Astrocyte (in vitro differentiated cells and primary cell): Measurements from ENCODE around the gene SGCG. TPM values are rescaled to one million over a fixed set of nuclear protein-coding genes. Genes with fewer than 3 reads are reported as not detected.

Experiments
- DNase-seq: peaks from one replicate; pipeline ENCODE4 v3.0.0-alpha.2; 2010; ENCODE audit warnings: low read depth
- FAIRE-seq: peaks from 2 replicates; lab custom pipeline; 2011; peaks lifted over from hg19 to GRCh38; lab: Jason Lieb, UNC
- H2AFZ ChIP-seq: 2 replicates; pipeline ENCODE4 v1.6.0; 2012; ENCODE audit warnings: low read depth, low read length, inconsistent platforms
- H3K27ac ChIP-seq: 2 replicates; pipeline ENCODE4 v1.5.1; 2011; ENCODE audit warnings: low read depth, low read length, inconsistent platforms
- H3K27me3 ChIP-seq: 2 replicates; pipeline ENCODE4 v1.6.0; 2011; ENCODE audit warnings: low read length, inconsistent platforms; ENCODE audit not compliant: insufficient read depth
- H3K36me3 ChIP-seq: 2 replicates; pipeline ENCODE4 v1.5.1; 2011; ENCODE audit warnings: low read length, inconsistent platforms; ENCODE audit not compliant: insufficient read depth
- H3K4me1 ChIP-seq: 2 replicates; pipeline ENCODE4 v1.5.1; 2011; ENCODE audit warnings: low read length, inconsistent platforms; ENCODE audit not compliant: insufficient read depth
- H3K4me2 ChIP-seq: 2 replicates; pipeline ENCODE4 v1.6.0; 2012; ENCODE audit warnings: low read length, inconsistent platforms
- H3K4me3 ChIP-seq: 2 replicates; pipeline ENCODE4 v1.5.1; 2011; ENCODE audit warnings: low read depth, mild to moderate bottlenecking, low read length, inconsistent platforms; ENCODE audit not compliant: insufficient read depth
- H3K79me2 ChIP-seq: 2 replicates; pipeline ENCODE4 v1.6.0; 2012; ENCODE audit warnings: mild to moderate bottlenecking, low read length, inconsistent platforms; ENCODE audit not compliant: insufficient read depth
- H3K9ac ChIP-seq: 2 replicates; pipeline ENCODE4 v1.6.0; 2012; ENCODE audit warnings: mild to moderate bottlenecking, low read length, inconsistent platforms
- H3K9me3 ChIP-seq: 2 replicates; pipeline ENCODE4 v1.5.1; 2012; ENCODE audit warnings: low read depth, mild to moderate bottlenecking, low read length, inconsistent platforms; ENCODE audit not compliant: insufficient read depth
- H4K20me1 ChIP-seq: 2 replicates; pipeline ENCODE4 v1.6.0; 2012; ENCODE audit warnings: low read length, inconsistent platforms; ENCODE audit not compliant: insufficient read depth
- H3K27ac Mint-ChIP-seq: one replicate; pipeline ENCODE4 v1.8.0; 2021; ENCODE audit warnings: mild to moderate bottlenecking, mixed read lengths; ENCODE audit not compliant: unreplicated experiment
- H3K27me3 Mint-ChIP-seq: one replicate; pipeline ENCODE4 v1.8.0; 2021; ENCODE audit warnings: low read depth, mixed read lengths; ENCODE audit not compliant: unreplicated experiment
- H3K36me3 Mint-ChIP-seq: one replicate; pipeline ENCODE4 v1.8.0; 2021; ENCODE audit warnings: low read depth, mixed read lengths; ENCODE audit not compliant: unreplicated experiment
- H3K4me1 Mint-ChIP-seq: one replicate; pipeline ENCODE4 v1.8.0; 2021; ENCODE audit warnings: low read depth, mixed read lengths; ENCODE audit not compliant: unreplicated experiment
- H3K4me3 Mint-ChIP-seq: one replicate; pipeline ENCODE4 v1.8.0; 2021; ENCODE audit warnings: mild to moderate bottlenecking, moderate library complexity, mixed read lengths; ENCODE audit not compliant: unreplicated experiment
- H3K9me3 Mint-ChIP-seq: one replicate; pipeline ENCODE4 v1.8.0; 2021; ENCODE audit warnings: mild to moderate bottlenecking, mixed read lengths; ENCODE audit not compliant: unreplicated experiment
- CTCF ChIP-seq: IDR thresholded peaks from 2 replicates; pipeline ENCODE4 v1.5.1; 2011; ENCODE audit warnings: low read depth, mild to moderate bottlenecking, inconsistent platforms, low read length, moderate library complexity; ENCODE audit not compliant: insufficient read depth
- EZH2 ChIP-seq: IDR thresholded peaks from 2 replicates; pipeline ENCODE4 v1.6.1; 2012; ENCODE audit warnings: mild to moderate bottlenecking, low read length, inconsistent platforms; ENCODE audit not compliant: insufficient read depth
- total RNA-seq: library from RNA; stranded (reverse); gene quantifications from 2 replicates; pipeline ENCODE4 v1.2.1, GENCODE V29; 2021

SGCG gene
- total RNA-seq, 1 donor from 2014 or later, result 0.18 TPM

GRCh38 chr13:23201870-23202269 is 21.1 kb downstream of the SGCG start:
- no peak overlapping the region for H3K4me3 ChIP-seq
- H3K27ac ChIP-seq, result no peak overlapping the region

GRCh38 chr13:23202383-23202782 is 21.6 kb downstream of the SGCG start:
- H3K27me3 ChIP-seq, result peaks cover 3% of the 10 kb centered on the region
- no peak overlapping the region for H3K4me3 Mint-ChIP-seq
- peaks cover 12% of the 10 kb centered on the region for H3K27me3 Mint-ChIP-seq
- H3K36me3 ChIP-seq, result no peaks in the 10 kb centered on the region
- peaks cover 2% of the 10 kb centered on the region for H3K9me3 Mint-ChIP-seq
- no peak overlapping the region for H2AFZ ChIP-seq
- H3K36me3 Mint-ChIP-seq, result no peaks in the 10 kb centered on the region
- no peak overlapping the region for H3K4me3 ChIP-seq
- no peak overlapping the region for H3K27ac ChIP-seq
- H3K27ac Mint-ChIP-seq, result no peak overlapping the region
- no peaks in the 10 kb centered on the region for H3K79me2 ChIP-seq
- no peaks in the 10 kb centered on the region for H4K20me1 ChIP-seq
- H3K4me1 ChIP-seq, result no peaks in the 10 kb centered on the region
- no peaks in the 10 kb centered on the region for H3K4me1 Mint-ChIP-seq
- H3K4me2 ChIP-seq, result no peak overlapping the region
- no peak for DNase-seq
- H3K9ac ChIP-seq, result no peak overlapping the region
- H3K9me3 ChIP-seq, result no peaks in the 10 kb centered on the region
- FAIRE-seq, result no peak
- TF ChIP-seq EZH2, result no peak
- TF ChIP-seq CTCF, result no peak

More at GRCh38 chr13:23201870-23202269, 21.1 kb downstream of the SGCG start:
- Histone ChIP-seq H2AFZ (no peak overlapping the region), H3K36me3 (no peaks in the 10 kb centered on the region), H3K27me3 (peaks cover 3% of the 10 kb centered on the region), H3K4me1 (no peaks in the 10 kb centered on the region), H3K9ac (no peak overlapping the region), H3K4me2 (no peak overlapping the region), H4K20me1 (no peaks in the 10 kb centered on the region), H3K79me2 (no peaks in the 10 kb centered on the region), H3K9me3 (no peaks in the 10 kb centered on the region)
- H3K4me3 Mint-ChIP-seq, result no peak overlapping the region
- no peak for DNase-seq
- peaks cover 13% of the 10 kb centered on the region for H3K27me3 Mint-ChIP-seq
- H3K36me3 Mint-ChIP-seq, result no peaks in the 10 kb centered on the region
- FAIRE-seq, result no peak
- H3K27ac Mint-ChIP-seq, result no peak overlapping the region
- no peaks in the 10 kb centered on the region for H3K4me1 Mint-ChIP-seq
- TF ChIP-seq CTCF (no peak), EZH2 (no peak)
- H3K9me3 Mint-ChIP-seq, result peaks cover 2% of the 10 kb centered on the region

GRCh38 chr13:23203516-23203915 is 22.7 kb downstream of the SGCG start:
- H3K27ac ChIP-seq, result no peak overlapping the region
- H3K79me2 ChIP-seq, result no peaks in the 10 kb centered on the region
- H3K36me3 ChIP-seq, result no peaks in the 10 kb centered on the region
- no peaks in the 10 kb centered on the region for H3K4me1 ChIP-seq
- FAIRE-seq (no peak), DNase-seq (no peak)
- H3K9ac ChIP-seq, result no peak overlapping the region
- H3K9me3 Mint-ChIP-seq, result no peaks in the 10 kb centered on the region
- H3K27me3 Mint-ChIP-seq, result peaks cover 10% of the 10 kb centered on the region
- no peak overlapping the region for H3K4me2 ChIP-seq
- H3K4me3 ChIP-seq, result no peak overlapping the region
- H3K36me3 Mint-ChIP-seq, result no peaks in the 10 kb centered on the region
- H3K27ac Mint-ChIP-seq, result no peak overlapping the region
- H3K4me3 Mint-ChIP-seq, result no peak overlapping the region
- H3K9me3 ChIP-seq, result no peaks in the 10 kb centered on the region
- H3K4me1 Mint-ChIP-seq, result no peaks in the 10 kb centered on the region
- TF ChIP-seq EZH2 (no peak), CTCF (no peak)
- no peak overlapping the region for H2AFZ ChIP-seq
- peaks cover 3% of the 10 kb centered on the region for H3K27me3 ChIP-seq
- H4K20me1 ChIP-seq, result no peaks in the 10 kb centered on the region
